GM12878 (cell line): Measurements from ENCODE around the gene DOHH. TPM values are rescaled to one million over a fixed set of nuclear protein-coding genes. Genes with fewer than 3 reads are reported as not detected.

Experiments
- ATAC-seq: fragments of 200-7000 bp; cut with Tn5 transposase; 3 replicates; pipeline ENCODE4 v1.9.1; 2020; ENCODE audit warnings: mild to moderate bottlenecking, moderate library complexity
- BruUV-seq: library from RNA; stranded (reverse); fragments of 400-500 nt; replicated peaks from 2 replicates; lab custom pipeline; 2021; lab: Mats Ljungman, UMichigan
- CTCF ChIA-PET: fragments of 300-600 bp; sonication (Branson Sonifier 250); formaldehyde crosslinking; extraction: SDS; loops from one replicate; lab custom pipeline; 2021; ENCODE audit warnings: inconsistent platforms; lab: Yijun Ruan, JAX
- POLR2A ChIA-PET: fragments of 350-600 bp; formaldehyde crosslinking; extraction: SDS; loops from one replicate; lab custom pipeline; 2021; ENCODE audit warnings: inconsistent platforms; lab: Charles Lee
- RAD21 ChIA-PET: fragments of 300-600 bp; sonication (Branson Sonifier 250); formaldehyde crosslinking; loops from one replicate; lab custom pipeline; 2023; ENCODE audit warnings: antibody characterized with exemption; ENCODE audit not compliant: unreplicated experiment; lab: Charles Lee
- SMC1A ChIA-PET: fragments of 300-600 bp; sonication (Branson Sonifier 250); formaldehyde crosslinking; loops from one replicate; lab custom pipeline; 2023; ENCODE audit not compliant: unreplicated experiment, uncharacterized antibody; lab: Charles Lee
- DNase-seq: peaks from one replicate; pipeline ENCODE4 v3.0.0-alpha.2; 2011; ENCODE audit warnings: low read depth, low spot score
- FAIRE-seq: peaks from 3 replicates; lab custom pipeline; 2011; peaks lifted over from hg19 to GRCh38; lab: Jason Lieb, UNC
- H2AFZ ChIP-seq: 2 replicates; pipeline ENCODE4 v1.6.0; 2011; ENCODE audit warnings: low read depth, low read length, control low read depth; ENCODE audit not compliant: control insufficient read depth
- H3K27ac ChIP-seq: 2 replicates; pipeline ENCODE4 v1.5.1; 2011; ENCODE audit warnings: control low read depth; ENCODE audit not compliant: control insufficient read depth, insufficient read depth
- H3K27me3 ChIP-seq, 2 experiments: replicated peaks in 1 of 2; 2 replicates each; pipeline versions ENCODE4 v1.6.0 to v1.6.1; 2011; ENCODE audit warnings: low read length in 1 of 2; ENCODE audit not compliant: control insufficient read depth in 2 of 2, insufficient read depth in 2 of 2
- H3K36me3 ChIP-seq, 2 experiments: 2 replicates each; pipeline ENCODE4 v1.5.1; 2011; ENCODE audit warnings: low read length in 1 of 2; ENCODE audit not compliant: control insufficient read depth in 2 of 2, insufficient read depth in 2 of 2
- H3K4me1 ChIP-seq: 2 replicates; pipeline ENCODE4 v1.6.1; 2011; ENCODE audit warnings: mild to moderate bottlenecking, low read length, moderate library complexity, mixed read lengths; ENCODE audit not compliant: control insufficient read depth, insufficient read depth
- H3K4me2 ChIP-seq: 2 replicates; pipeline ENCODE4 v1.6.0; 2011; ENCODE audit warnings: control low read depth; ENCODE audit not compliant: control insufficient read depth, insufficient read depth
- H3K4me3 ChIP-seq: fragments of 200-600 bp; sonication (generic); 2 replicates; pipeline ENCODE4 v1.5.1; 2016
- H3K79me2 ChIP-seq: 2 replicates; pipeline ENCODE4 v1.6.0; 2011; ENCODE audit warnings: low read length; ENCODE audit not compliant: control insufficient read depth, insufficient read depth
- H3K9ac ChIP-seq: 2 replicates; pipeline ENCODE4 v1.8.0; 2011; ENCODE audit warnings: low read length, control low read depth, mixed read lengths; ENCODE audit not compliant: control insufficient read depth, insufficient read depth
- H3K9me3 ChIP-seq: replicated peaks from 3 replicates; pipeline ENCODE4 v1.5.1; 2011; ENCODE audit warnings: mild to moderate bottlenecking, low read length; ENCODE audit not compliant: control insufficient read depth, insufficient read depth
- H4K20me1 ChIP-seq: 2 replicates; pipeline ENCODE4 v1.6.0; 2011; ENCODE audit not compliant: control insufficient read depth, insufficient read depth
- BCL11A ChIP-seq: IDR thresholded peaks from 2 replicates; pipeline ENCODE4 v1.6.1; 2011; ENCODE audit warnings: low read depth, low read length
- CBX5 ChIP-seq: sonication (generic); IDR thresholded peaks from 2 replicates; pipeline ENCODE4 v1.6.1; 2016; ENCODE audit warnings: low read depth, moderate library complexity, mild to moderate bottlenecking, inconsistent platforms
- DPF2 ChIP-seq: fragments of 450-650 bp; IDR thresholded peaks from 2 replicates; pipeline ENCODE4 v1.6.1; 2017; ENCODE audit warnings: mild to moderate bottlenecking
- HCFC1 ChIP-seq: fragments of 150-350 bp; IDR thresholded peaks from 2 replicates; pipeline ENCODE4 v1.6.1; 2014; ENCODE audit warnings: low read length
- KDM1A ChIP-seq: fragments of 200-600 bp; sonication (generic); IDR thresholded peaks from 2 replicates; pipeline ENCODE4 v1.6.1; 2016; ENCODE audit warnings: borderline replicate concordance
- NR2C1 ChIP-seq: fragments of 450-650 bp; IDR thresholded peaks from 2 replicates; pipeline ENCODE4 v1.6.1; 2017; ENCODE audit warnings: antibody characterized with exemption, mild to moderate bottlenecking, moderate library complexity
- STAT1 ChIP-seq: fragments of 450-650 bp; conservative IDR thresholded peaks from 2 replicates; pipeline ENCODE4 v1.6.1; 2014; ENCODE audit warnings: antibody characterized with exemption, mild to moderate bottlenecking
- TCF7 ChIP-seq: IDR thresholded peaks from 2 replicates; pipeline ENCODE4 v1.6.1; 2014; ENCODE audit warnings: antibody characterized with exemption, borderline replicate concordance
- WGBS: methylation state at CpG from one replicate; pipeline ENCODE4 v1.1.6; 2016; ENCODE audit warnings: low lambda C conversion rate; ENCODE audit not compliant: insufficient replicate concordance, insufficient coverage; ENCODE audit errors: missing lambda C conversion rate; 5-methylcytosine and 5-hydroxymethylcytosine counted together
- in situ Hi-C: fragments of 300-500 bp; cut with MboI; formaldehyde crosslinking; loops from 9 replicates; pipeline ENCODE4 v1.14.3; 2018; ENCODE audit warnings: mixed read lengths
- intact Hi-C: fragments of 100-400 bp; cut with micrococcal nuclease; formaldehyde crosslinking; loops from one replicate; pipeline ENCODE4 v1.14.2; 2022; ENCODE audit not compliant: unreplicated experiment
- polyA plus RNA-seq, 11 experiments: library from polyadenylated mRNA; depleted of rRNA in 4 of 11; unstranded in 6 of 11; stranded (reverse) in 5 of 11; fragments of >200 nt; fragmentation: Nextera tagmentation in 4 of 11; fragmentation: Illumina TruSeq in 1 of 11; extraction: Ambion mirVana in 4 of 11; extraction: Trizol in 1 of 11; gene quantifications; 1 replicate in 1 of 11; 2 replicates in 10 of 11; pipeline versions ENCODE4 v1.2.1 to v1.2.3, GENCODE V29; 2011 to 2016; ENCODE audit warnings: inconsistent platforms in 2 of 11, missing spikeins in 2 of 11, low read depth in 1 of 11
- total RNA-seq, 4 experiments: library from RNA; depleted of rRNA in 3 of 4; stranded (reverse); fragments of >200 nt in 3 of 4; fragmentation: Illumina TruSeq in 1 of 4; extraction: Trizol in 1 of 4; gene quantifications; 2 replicates each; pipeline versions ENCODE4 v1.2.1 to v1.2.3, GENCODE V29; 2013 to 2021
- TF ChIP-seq, protein P1 (sequence below): fragments of 450-650 bp; IDR thresholded peaks from 2 replicates; pipeline ENCODE4 v1.6.1; 2016; ENCODE audit warnings: mild to moderate bottlenecking
- TF ChIP-seq, protein P2 (sequence below): fragments of 450-650 bp; IDR thresholded peaks from 2 replicates; pipeline ENCODE4 v1.6.1; 2017; ENCODE audit warnings: mild to moderate bottlenecking, low read depth, inconsistent platforms; ENCODE audit not compliant: poor library complexity, severe bottlenecking
- TF ChIP-seq, protein P3 (sequence below): fragments of 450-650 bp; IDR thresholded peaks from 2 replicates; pipeline ENCODE4 v1.6.1; 2017; ENCODE audit warnings: mild to moderate bottlenecking, moderate library complexity
- TF ChIP-seq, protein P4 (sequence below): IDR thresholded peaks from 2 replicates; pipeline ENCODE4 v1.6.1; 2012; ENCODE audit warnings: low read depth, low read length, improper control_type of control experiment

DOHH gene
- total and polyA plus RNA-seq, 10 of the 15 experiments (the other 5 are each of a cell fraction or from before 2014, with no cell fraction given), result 0.11 to 28.6 (median 11.7) TPM

DNA sequence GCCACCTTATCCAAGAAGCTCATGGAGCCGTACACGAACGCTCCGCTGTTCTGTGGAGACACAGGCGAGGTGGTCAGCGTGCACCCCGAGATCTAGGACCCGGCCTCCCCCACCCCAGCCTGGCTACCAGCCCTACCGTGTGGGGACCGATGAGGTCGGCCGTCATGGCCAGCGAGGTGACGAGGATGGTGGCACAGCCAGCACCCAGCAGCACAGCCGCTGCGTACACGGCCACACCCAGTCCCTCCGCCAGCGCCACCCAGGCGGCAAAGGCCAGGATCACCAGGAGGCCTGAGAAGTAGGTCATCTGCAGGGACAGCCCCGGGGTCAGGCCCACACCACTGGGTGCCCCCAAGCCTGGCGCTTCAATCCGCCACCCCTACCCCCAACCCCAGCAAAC lies 45.6 kb upstream of the DOHH start:
- WGBS, result 89% methylated on average over 23 of the region's 23 CpGs
- Histone ChIP-seq H3K36me3 (peaks cover 2 to 9% of the 10 kb centered on the region in 2 experiments; a peak in 3 of 4 replicates), H3K79me2 (no peaks in the 10 kb centered on the region), H3K9me3 (no peaks in the 10 kb centered on the region), H3K4me1 (no peaks in the 10 kb centered on the region), H4K20me1 (no peaks in the 10 kb centered on the region), H3K9ac (no peak overlapping the region), H2AFZ (no peak overlapping the region), H3K27me3 (no peaks in the 10 kb centered on the region), H3K27ac (no peak overlapping the region), H3K4me3 (no peak overlapping the region), H3K4me2 (no peak overlapping the region)
- FAIRE-seq (no peak), ATAC-seq (no peak), DNase-seq (no peak)
- BruUV-seq, result no TSS peak
- intact Hi-C loops (loop anchor here (5.0 kb wide), 1 partner anchor 161 kb away; the partner anchor contains the start of gene TJP3), in situ Hi-C loops (no loop called here)
- CTCF ChIA-PET, result interaction anchor here (0.6 to 2.7 kb wide), 7 partner anchors 9 to 241 kb away, joined by 3 to 20 read pairs (median 6); partner anchors contain the start of gene MFSD12
- RAD21 ChIA-PET, result interaction anchor here (1.1 kb wide), 1 partner anchor 58 kb away, joined by 3 read pairs; no protein-coding TSS in a partner anchor
- SMC1A ChIA-PET, result interaction anchor here (1.0 kb wide), 1 partner anchor 45 kb away, joined by 3 read pairs; no protein-coding TSS in a partner anchor
- TF ChIP-seq KDM1A (no peak), DPF2 (no peak), TCF7 (no peak), BCL11A (no peak), STAT1 (no peak), NR2C1 (no peak), CBX5 (no peak), HCFC1 (no peak)
- TF ChIP-seq, protein P1, sequence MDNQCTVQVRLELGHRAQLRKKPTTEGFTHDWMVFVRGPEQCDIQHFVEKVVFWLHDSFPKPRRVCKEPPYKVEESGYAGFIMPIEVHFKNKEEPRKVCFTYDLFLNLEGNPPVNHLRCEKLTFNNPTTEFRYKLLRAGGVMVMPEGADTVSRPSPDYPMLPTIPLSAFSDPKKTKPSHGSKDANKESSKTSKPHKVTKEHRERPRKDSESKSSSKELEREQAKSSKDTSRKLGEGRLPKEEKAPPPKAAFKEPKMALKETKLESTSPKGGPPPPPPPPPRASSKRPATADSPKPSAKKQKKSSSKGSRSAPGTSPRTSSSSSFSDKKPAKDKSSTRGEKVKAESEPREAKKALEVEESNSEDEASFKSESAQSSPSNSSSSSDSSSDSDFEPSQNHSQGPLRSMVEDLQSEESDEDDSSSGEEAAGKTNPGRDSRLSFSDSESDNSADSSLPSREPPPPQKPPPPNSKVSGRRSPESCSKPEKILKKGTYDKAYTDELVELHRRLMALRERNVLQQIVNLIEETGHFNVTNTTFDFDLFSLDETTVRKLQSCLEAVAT, result no peak
- TF ChIP-seq, protein P2, sequence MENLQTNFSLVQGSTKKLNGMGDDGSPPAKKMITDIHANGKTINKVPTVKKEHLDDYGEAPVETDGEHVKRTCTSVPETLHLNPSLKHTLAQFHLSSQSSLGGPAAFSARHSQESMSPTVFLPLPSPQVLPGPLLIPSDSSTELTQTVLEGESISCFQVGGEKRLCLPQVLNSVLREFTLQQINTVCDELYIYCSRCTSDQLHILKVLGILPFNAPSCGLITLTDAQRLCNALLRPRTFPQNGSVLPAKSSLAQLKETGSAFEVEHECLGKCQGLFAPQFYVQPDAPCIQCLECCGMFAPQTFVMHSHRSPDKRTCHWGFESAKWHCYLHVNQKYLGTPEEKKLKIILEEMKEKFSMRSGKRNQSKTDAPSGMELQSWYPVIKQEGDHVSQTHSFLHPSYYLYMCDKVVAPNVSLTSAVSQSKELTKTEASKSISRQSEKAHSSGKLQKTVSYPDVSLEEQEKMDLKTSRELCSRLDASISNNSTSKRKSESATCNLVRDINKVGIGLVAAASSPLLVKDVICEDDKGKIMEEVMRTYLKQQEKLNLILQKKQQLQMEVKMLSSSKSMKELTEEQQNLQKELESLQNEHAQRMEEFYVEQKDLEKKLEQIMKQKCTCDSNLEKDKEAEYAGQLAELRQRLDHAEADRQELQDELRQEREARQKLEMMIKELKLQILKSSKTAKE, result no peak
- TF ChIP-seq, protein P3, sequence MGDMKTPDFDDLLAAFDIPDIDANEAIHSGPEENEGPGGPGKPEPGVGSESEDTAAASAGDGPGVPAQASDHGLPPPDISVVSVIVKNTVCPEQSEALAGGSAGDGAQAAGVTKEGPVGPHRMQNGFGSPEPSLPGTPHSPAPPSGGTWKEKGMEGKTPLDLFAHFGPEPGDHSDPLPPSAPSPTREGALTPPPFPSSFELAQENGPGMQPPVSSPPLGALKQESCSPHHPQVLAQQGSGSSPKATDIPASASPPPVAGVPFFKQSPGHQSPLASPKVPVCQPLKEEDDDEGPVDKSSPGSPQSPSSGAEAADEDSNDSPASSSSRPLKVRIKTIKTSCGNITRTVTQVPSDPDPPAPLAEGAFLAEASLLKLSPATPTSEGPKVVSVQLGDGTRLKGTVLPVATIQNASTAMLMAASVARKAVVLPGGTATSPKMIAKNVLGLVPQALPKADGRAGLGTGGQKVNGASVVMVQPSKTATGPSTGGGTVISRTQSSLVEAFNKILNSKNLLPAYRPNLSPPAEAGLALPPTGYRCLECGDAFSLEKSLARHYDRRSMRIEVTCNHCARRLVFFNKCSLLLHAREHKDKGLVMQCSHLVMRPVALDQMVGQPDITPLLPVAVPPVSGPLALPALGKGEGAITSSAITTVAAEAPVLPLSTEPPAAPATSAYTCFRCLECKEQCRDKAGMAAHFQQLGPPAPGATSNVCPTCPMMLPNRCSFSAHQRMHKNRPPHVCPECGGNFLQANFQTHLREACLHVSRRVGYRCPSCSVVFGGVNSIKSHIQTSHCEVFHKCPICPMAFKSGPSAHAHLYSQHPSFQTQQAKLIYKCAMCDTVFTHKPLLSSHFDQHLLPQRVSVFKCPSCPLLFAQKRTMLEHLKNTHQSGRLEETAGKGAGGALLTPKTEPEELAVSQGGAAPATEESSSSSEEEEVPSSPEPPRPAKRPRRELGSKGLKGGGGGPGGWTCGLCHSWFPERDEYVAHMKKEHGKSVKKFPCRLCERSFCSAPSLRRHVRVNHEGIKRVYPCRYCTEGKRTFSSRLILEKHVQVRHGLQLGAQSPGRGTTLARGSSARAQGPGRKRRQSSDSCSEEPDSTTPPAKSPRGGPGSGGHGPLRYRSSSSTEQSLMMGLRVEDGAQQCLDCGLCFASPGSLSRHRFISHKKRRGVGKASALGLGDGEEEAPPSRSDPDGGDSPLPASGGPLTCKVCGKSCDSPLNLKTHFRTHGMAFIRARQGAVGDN, result no peak
- TF ChIP-seq, protein P4, sequence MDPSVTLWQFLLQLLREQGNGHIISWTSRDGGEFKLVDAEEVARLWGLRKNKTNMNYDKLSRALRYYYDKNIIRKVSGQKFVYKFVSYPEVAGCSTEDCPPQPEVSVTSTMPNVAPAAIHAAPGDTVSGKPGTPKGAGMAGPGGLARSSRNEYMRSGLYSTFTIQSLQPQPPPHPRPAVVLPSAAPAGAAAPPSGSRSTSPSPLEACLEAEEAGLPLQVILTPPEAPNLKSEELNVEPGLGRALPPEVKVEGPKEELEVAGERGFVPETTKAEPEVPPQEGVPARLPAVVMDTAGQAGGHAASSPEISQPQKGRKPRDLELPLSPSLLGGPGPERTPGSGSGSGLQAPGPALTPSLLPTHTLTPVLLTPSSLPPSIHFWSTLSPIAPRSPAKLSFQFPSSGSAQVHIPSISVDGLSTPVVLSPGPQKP, result no peak
- POLR2A ChIA-PET, result no interaction called here
